ENCODE measurements around the gene PIP4K2A. TPM values are rescaled to one million over a fixed set of nuclear protein-coding genes. Genes with fewer than 3 reads are reported as not detected.

PIP4K2A gene
- total and polyA plus RNA-seq, 2 of the 8 experiments (the other 6 are each of a cell fraction or from before 2014, with no cell fraction given): 19.0 to 60.9 TPM

DNA sequence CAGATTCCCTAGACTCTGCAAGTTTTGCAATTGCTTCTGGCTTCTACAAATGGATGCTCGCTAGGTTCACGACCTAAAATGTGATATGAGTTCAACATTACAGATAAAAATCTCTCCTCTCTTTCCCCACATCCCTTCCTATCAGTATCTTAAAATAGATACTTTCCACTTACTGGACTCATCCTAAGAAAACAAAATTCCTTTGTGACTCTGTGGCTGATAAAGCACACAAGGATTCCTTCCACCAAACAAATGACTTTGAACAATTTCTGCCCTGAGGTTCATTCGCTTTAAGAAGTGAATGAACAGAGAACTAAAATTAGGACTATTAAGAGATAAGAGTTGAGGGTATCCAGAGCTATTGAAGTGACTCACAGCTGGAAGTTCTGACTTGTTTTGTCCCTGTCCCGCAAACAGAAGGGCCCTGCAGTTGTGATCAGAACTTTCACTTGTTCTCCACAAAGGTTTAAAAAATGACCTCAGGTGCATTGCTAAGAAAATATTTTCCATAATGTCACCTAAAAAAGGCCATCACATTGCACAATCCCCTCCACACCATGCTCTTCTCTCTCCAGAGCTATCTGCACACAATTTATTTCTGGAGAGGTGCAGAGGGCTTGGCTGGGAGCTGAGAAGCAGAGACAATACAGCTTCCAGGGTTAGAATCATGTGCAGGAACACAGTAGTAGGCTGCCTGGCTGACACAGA, 96.1 kb downstream of the PIP4K2A start (continued):
- TF ChIP-seq, protein P1, sequence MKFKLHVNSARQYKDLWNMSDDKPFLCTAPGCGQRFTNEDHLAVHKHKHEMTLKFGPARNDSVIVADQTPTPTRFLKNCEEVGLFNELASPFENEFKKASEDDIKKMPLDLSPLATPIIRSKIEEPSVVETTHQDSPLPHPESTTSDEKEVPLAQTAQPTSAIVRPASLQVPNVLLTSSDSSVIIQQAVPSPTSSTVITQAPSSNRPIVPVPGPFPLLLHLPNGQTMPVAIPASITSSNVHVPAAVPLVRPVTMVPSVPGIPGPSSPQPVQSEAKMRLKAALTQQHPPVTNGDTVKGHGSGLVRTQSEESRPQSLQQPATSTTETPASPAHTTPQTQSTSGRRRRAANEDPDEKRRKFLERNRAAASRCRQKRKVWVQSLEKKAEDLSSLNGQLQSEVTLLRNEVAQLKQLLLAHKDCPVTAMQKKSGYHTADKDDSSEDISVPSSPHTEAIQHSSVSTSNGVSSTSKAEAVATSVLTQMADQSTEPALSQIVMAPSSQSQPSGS (IDR thresholded peaks at IDR 0.05; ENCODE audit: low read length): no peak
- TF ChIP-seq RFX5 (IDR thresholded peaks at IDR 0.05; ENCODE audit: borderline replicate concordance, low read depth, low read length): no peak

Measured in H1 (cell line).